Aorta (tissue), 5 donors: Measurements from ENCODE around the gene LPP. TPM values are rescaled to one million over a fixed set of nuclear protein-coding genes. Genes with fewer than 3 reads are reported as not detected.

Experiments
- ATAC-seq: fragments of 200-7000 bp; cut with Tn5 transposase; one replicate; pipeline ENCODE4 v1.9.1; 2022; ENCODE audit warnings: moderate library complexity; ENCODE audit not compliant: low FRiP score
- DNase-seq, 2 donors: peaks; one replicate each; pipeline ENCODE4 v3.0.0-alpha.2; 2020
- H3K27ac ChIP-seq, 2 donors: one replicate each; pipeline ENCODE4 v1.5.1; 2013; ENCODE audit warnings: low read length in 2 of 2, mild to moderate bottlenecking in 2 of 2, moderate library complexity in 2 of 2, control low read depth in 1 of 2, inconsistent platforms in 1 of 2, low read depth in 1 of 2
- H3K27me3 ChIP-seq, 2 donors: one replicate each; pipeline ENCODE4 v1.6.1; 2013; ENCODE audit warnings: control low read depth in 1 of 2, low read length in 1 of 2, mild to moderate bottlenecking in 1 of 2, moderate library complexity in 1 of 2; ENCODE audit not compliant: insufficient read depth in 2 of 2, control insufficient read depth in 1 of 2
- H3K36me3 ChIP-seq, 2 donors: one replicate each; pipeline ENCODE4 v1.6.1; 2013; ENCODE audit warnings: control low read depth in 1 of 2, low read length in 1 of 2, mild to moderate bottlenecking in 1 of 2; ENCODE audit not compliant: insufficient read depth in 2 of 2, control insufficient read depth in 1 of 2
- H3K4me1 ChIP-seq, 2 donors: one replicate each; pipeline ENCODE4 v1.6.1; 2013; ENCODE audit warnings: low read length in 2 of 2, control low read depth in 1 of 2, mild to moderate bottlenecking in 1 of 2, moderate library complexity in 1 of 2; ENCODE audit not compliant: insufficient read depth in 2 of 2, control insufficient read depth in 1 of 2
- H3K4me3 ChIP-seq, 2 donors: one replicate each; pipeline ENCODE4 v1.5.1; 2013; ENCODE audit warnings: low read length in 2 of 2, control low read depth in 1 of 2, mild to moderate bottlenecking in 1 of 2
- H3K9me3 ChIP-seq: one replicate; pipeline ENCODE4 v1.6.1; 2013; ENCODE audit warnings: mild to moderate bottlenecking, low read length; ENCODE audit not compliant: control insufficient read depth
- WGBS, 2 donors: extraction: QIAGEN DNeasy Blood & Tissue Kit; methylation state at CpG; one replicate each; pipeline ENCODE4 v1.1.7; 2013; 5-methylcytosine and 5-hydroxymethylcytosine counted together
- intact Hi-C, 2 donors: fragments of 100-400 bp; cut with DNase I; formaldehyde crosslinking; loops; one replicate each; pipeline versions ENCODE4 v1.14.2 to v1.15.0; 2022
- polyA plus RNA-seq, 2 donors: library from polyadenylated mRNA; stranded (reverse); fragments of 200-250 nt; gene quantifications; one replicate each; pipeline ENCODE4 v1.2.3, GENCODE V29; 2013
- total RNA-seq, 2 donors: library from RNA; stranded (reverse); fragmentation: NEBNext Ultra II Directional; extraction: Animal tissue kit (Norgen Biotek cat#: 25700); gene quantifications; one replicate each; pipeline ENCODE4 v1.2.1, GENCODE V29; 2021
- donor health status: healthy with polysubstance abuse.
- donor health status: Bipolar disorder and iron deficiency.
- donor health status: DM: no; HTN: no; CAD: no.
- donor health status: DM: no; HTN: no; CAD: no.
- donor health status: DM: yes; HTN: yes; CAD: no.

LPP gene
- total and polyA plus RNA-seq, 4 donors: 37.7 to 2,536 (median 527) TPM

DNA sequence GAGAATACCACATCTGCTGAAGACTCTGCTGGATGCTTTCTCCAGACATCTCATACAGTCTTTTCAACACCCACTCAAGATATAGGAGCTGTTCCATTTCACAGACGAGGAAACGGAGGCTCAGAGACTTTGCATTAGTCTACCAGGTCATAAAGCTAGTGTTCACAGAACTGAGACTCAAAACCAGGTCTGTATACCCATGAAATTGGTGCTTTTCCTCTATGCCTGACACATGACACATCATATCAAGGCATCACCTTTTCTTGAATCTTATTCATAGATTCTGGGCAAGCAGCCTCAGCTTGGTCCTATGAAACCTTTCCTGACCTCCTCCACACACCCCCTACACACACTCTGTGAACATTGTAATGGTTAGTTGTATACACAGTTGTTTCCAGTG lies 101.2 kb downstream of the LPP start:
- no peak for ATAC-seq
- 93 to 94% methylated on average over 2 of the region's 2 CpGs for WGBS, 2 donors
- DNase-seq: no peak
- H3K4me1 ChIP-seq: peaks cover 8 to 13% of the 10 kb centered on the region in 2 donors
- H3K27me3 ChIP-seq: no peaks in the 10 kb centered on the region
- no peak overlapping the region for H3K4me3 ChIP-seq
- peaks cover 0 to 5% of the 10 kb centered on the region in 2 donors for H3K36me3 ChIP-seq
- peak overlapping the region; percentile 38 to 64 for H3K27ac ChIP-seq
- H3K9me3 ChIP-seq: no peaks in the 10 kb centered on the region
- intact Hi-C loops: no loop called here

DNA sequence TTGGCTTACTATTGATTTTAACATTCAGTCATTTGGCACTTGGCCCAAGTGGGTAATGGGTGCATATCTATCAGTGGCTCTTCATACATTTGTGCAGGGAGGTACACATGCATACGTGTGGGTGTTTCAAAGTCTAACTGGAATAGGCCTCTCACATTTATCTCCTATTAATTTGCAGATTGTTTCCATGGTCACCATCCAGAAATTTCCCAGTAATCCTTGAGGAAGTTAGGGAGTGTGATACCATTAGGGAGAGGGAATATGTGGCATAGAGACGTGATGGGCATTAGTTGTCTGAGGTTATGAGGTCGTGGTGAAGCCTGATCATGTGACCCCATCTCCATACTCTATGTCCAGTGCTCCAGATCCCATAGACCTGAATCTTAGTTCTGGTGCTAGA lies 102.8 kb downstream of the LPP start:
- Histone ChIP-seq H3K4me1 (peaks cover 8 to 23% of the 10 kb centered on the region in 2 donors), H3K9me3 (no peaks in the 10 kb centered on the region), H3K27me3 (no peaks in the 10 kb centered on the region), H3K4me3 (no peak overlapping the region), H3K36me3 (peaks cover 0 to 5% of the 10 kb centered on the region in 2 donors), H3K27ac (peak overlapping the region in 1 of 2 donors; percentile 39)
- DNase-seq (no peak), ATAC-seq (no peak)
- WGBS, 2 donors: 56 to 60% methylated on average over 3 of the region's 3 CpGs
- intact Hi-C loops: no loop called here

DNA sequence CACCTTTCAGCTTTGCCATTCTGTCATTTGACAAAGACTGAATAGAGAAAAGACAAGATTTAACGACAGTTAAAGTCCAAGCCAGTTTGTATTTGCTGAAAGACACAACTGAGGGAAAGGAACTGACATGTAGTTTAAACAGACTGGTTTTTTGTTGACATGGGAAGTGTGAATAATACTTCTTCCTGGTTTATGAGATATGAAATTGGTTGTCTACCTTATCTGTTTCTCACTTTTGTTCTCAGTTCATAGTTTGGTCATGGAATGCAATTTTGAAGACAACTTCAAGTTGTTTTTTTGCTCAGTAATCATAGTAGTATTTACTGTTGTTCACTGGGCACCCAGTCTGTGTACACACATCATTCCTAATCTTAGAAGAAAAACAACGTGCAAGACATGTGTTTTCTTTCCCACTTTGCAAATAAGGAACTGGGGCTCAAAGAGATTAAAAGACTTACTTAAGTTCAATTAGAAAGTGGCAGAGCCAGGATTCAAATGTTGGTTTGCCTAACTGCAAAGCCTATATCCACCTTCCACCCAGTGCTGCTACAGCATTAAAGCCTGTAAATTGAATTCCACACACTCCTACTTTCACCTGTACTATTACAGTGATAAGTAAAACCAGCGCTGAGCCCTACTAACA lies 103.5 kb downstream of the LPP start:
- intact Hi-C loops: no loop called here
- 47 to 53% methylated on average over 3 of the region's 3 CpGs for whole genome bisulfite sequencing, 2 donors
- H3K9me3 ChIP-seq: no peaks in the 10 kb centered on the region
- H3K27me3 ChIP-seq: no peaks in the 10 kb centered on the region
- DNase-seq: no peak
- H3K27ac ChIP-seq: peak overlapping the region; percentile 70 to 82
- no peak for ATAC-seq
- H3K4me1 ChIP-seq: peaks cover 8 to 26% of the 10 kb centered on the region in 2 donors
- H3K4me3 ChIP-seq: no peak overlapping the region
- peaks cover 0 to 5% of the 10 kb centered on the region in 2 donors for H3K36me3 ChIP-seq

DNA sequence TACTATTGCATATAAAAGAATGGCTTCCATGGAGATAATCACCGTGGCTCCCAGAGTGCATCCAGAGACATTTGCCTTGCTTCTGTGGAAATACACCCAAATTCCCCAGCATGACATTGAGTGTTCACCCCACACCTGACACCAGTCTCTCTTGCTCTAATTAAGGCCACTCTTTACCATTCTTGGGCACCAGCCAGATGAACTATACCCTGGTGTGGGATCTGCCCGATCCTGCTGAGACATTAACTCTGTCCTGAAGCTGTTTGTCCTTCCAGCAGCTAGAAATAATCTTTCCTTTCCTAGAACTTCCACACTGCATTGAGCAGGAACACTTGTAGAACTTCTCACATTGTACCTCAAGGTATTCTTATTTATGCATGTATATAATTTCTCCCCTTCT lies 105.2 kb downstream of the LPP start:
- no peaks in the 10 kb centered on the region for H3K9me3 ChIP-seq
- H3K27ac ChIP-seq: peak overlapping the region; percentile 57 to 78
- intact Hi-C loops: no loop called here
- no peak for ATAC-seq
- no peak overlapping the region for H3K4me3 ChIP-seq
- peaks cover 0 to 5% of the 10 kb centered on the region in 2 donors for H3K36me3 ChIP-seq
- 68 to 75% methylated on average over 2 of the region's 2 CpGs for WGBS, 2 donors
- H3K4me1 ChIP-seq: peaks cover 7 to 31% of the 10 kb centered on the region in 2 donors
- H3K27me3 ChIP-seq: no peaks in the 10 kb centered on the region
- DNase-seq: no peak

DNA sequence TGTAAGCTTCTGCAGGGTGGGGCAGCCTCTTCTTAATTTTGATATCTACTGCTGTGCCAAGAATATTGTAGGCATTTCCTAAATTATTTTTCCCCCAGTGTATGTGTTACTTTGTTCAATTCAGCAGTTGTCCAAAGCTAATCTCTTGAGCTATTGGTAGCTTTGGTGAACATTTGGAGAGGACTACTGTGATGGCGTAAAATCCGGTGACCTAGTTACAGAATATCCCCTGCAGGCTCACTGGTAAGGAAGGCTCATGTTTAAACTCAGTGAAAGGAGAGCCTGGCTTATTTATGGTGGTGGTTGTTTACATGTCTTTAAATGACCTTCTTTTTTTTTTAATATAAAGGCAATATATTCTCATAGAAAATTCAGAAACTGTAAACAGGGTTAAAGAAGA lies 105.6 kb downstream of the LPP start:
- Histone ChIP-seq H3K4me1 (peaks cover 7 to 31% of the 10 kb centered on the region in 2 donors), H3K27ac (peak overlapping the region; percentile 34 to 57), H3K27me3 (no peaks in the 10 kb centered on the region), H3K4me3 (no peak overlapping the region), H3K36me3 (peaks cover 0 to 5% of the 10 kb centered on the region in 2 donors), H3K9me3 (no peaks in the 10 kb centered on the region)
- ATAC-seq (no peak), DNase-seq (no peak)
- intact Hi-C loops: no loop called here
- 64 to 80% methylated on average over 2 of the region's 2 CpGs for WGBS, 2 donors

DNA sequence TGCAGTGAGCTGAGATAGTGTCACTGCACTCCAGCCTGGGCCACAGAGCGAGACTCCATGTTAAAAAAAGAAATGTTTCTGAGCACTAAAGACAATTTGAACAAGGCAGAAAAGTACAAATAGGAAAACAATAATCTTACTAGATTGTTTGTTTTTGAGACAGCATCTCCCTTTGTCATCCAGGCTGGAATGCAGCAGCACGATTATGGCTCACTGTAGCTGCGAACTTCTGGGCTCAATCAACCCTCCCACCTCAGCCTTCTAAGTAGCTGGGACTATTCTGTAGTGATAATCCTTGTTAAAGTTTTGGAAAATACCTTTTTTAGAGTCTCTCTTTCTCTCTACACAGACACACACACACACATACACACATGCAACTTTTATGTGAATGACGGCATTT lies 107.1 kb downstream of the LPP start:
- no peak for ATAC-seq
- Histone ChIP-seq H3K9me3 (no peaks in the 10 kb centered on the region), H3K27ac (peak overlapping the region; percentile 59 to 65), H3K4me3 (no peak overlapping the region), H3K36me3 (peaks cover 0 to 2% of the 10 kb centered on the region in 2 donors), H3K4me1 (peaks cover 11 to 34% of the 10 kb centered on the region in 2 donors), H3K27me3 (no peaks in the 10 kb centered on the region)
- DNase-seq: no peak
- WGBS, 2 donors: 57 to 63% methylated on average over 4 of the region's 4 CpGs
- intact Hi-C loops: loop anchor here (5.0 to 10.0 kb wide), 4 partner anchors 49 to 324 kb away; no protein-coding TSS in a partner anchor

DNA sequence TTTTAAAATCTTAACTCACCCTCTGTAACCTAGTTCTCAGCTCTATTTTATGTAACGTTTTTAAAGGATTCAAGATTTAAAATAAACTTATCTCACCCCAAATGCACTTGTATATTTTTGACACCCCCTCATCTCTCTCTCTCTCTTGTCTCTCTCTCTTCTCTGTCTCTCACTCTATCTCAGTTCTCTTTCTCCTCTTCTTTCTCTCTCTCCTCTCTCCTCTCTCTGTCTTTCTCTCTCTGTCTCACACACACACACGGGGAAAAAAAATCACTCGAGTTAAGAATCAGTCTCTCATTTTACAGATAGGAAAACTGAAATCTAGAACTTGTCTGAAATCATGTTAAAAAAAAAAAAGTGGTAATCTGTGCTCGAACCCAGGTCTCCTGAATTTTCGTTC lies 108.5 kb downstream of the LPP start:
- H3K27ac ChIP-seq: peak overlapping the region in 1 of 2 donors; percentile 98
- intact Hi-C loops: loop anchor here (5.0 to 10.0 kb wide), 4 partner anchors 50 to 322 kb away; no protein-coding TSS in a partner anchor
- no peaks in the 10 kb centered on the region for H3K9me3 ChIP-seq
- no peaks in the 10 kb centered on the region for H3K27me3 ChIP-seq
- H3K4me3 ChIP-seq: no peak overlapping the region
- peaks cover 0 to 2% of the 10 kb centered on the region in 2 donors for H3K36me3 ChIP-seq
- no peak for ATAC-seq
- H3K4me1 ChIP-seq: peaks cover 11 to 34% of the 10 kb centered on the region in 2 donors
- 5 to 10% methylated on average over 5 of the region's 5 CpGs for WGBS, 2 donors
- DNase-seq: no peak

DNA sequence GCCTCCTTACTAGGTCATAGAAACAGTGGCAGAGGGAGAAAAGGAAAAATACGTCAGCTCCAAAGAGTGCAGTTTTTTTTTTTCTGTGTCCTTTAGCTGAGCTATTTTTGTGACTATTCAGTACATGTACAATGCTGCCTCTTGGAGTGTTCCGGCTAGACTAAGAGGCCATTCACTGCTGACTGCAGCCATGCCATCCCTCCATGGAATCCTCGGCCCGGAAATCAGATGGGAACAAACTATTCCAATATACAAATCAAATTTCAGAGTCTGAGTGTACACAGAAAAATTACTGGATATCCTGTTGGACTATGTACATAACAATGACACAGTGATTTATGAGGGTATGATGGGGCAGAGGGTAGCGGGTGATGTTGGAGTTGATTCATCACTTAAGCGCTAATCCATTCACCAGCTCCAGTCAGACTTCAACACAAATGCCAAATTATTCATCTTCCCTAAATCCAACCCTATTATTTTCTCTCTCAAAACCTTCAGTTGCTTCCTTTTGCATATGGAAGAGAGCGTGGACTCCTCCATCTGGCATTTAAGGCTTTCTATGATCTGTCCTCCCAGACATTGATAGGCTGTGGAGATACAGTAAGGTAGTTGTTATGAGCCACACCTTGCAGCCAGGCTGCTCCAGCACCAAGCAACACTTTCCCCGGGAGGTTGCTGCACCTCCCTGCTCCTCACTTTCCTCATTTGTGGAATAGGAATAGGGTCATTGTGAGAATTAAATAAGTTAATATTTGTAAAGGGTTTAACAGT lies 109.1 kb downstream of the LPP start:
- no peaks in the 10 kb centered on the region for H3K27me3 ChIP-seq
- intact Hi-C loops: loop anchor here (5.0 to 10.0 kb wide), 4 partner anchors 51 to 322 kb away; no protein-coding TSS in a partner anchor
- peaks cover 0 to 2% of the 10 kb centered on the region in 2 donors for H3K36me3 ChIP-seq
- peak overlapping the region; percentile 100 for H3K27ac ChIP-seq
- peaks cover 9 to 34% of the 10 kb centered on the region in 2 donors for H3K4me1 ChIP-seq
- peak; percentile 60 to 79 for DNase-seq
- ATAC-seq: peak; percentile 66
- H3K9me3 ChIP-seq: no peaks in the 10 kb centered on the region
- H3K4me3 ChIP-seq: no peak overlapping the region
- 25 to 28% methylated on average over 8 of the region's 8 CpGs for WGBS, 2 donors
